B cell (primary cell): ENCODE measurements around the gene ACTL6A. TPM values are rescaled to one million over a fixed set of nuclear protein-coding genes. Genes with fewer than 3 reads are reported as not detected.
"Not testable (repeated sequence)": the region's sequence is repeated elsewhere in the genome, so short reads cannot be mapped to it uniquely, and the experiment has no call there.

ENCODE experiments used
- ATAC-seq: fragments of 200-7000 bp; cut with Tn5 transposase; one replicate; pipeline ENCODE4 v1.10.0; 2021; ENCODE audit warnings: low read depth, mild to moderate bottlenecking, moderate number of reproducible peaks, moderate library complexity
- CTCF ChIA-PET: fragments of 350-600 bp; sonication (Branson Sonifier 250); formaldehyde crosslinking; loops from one replicate; lab custom pipeline; 2021; ENCODE audit warnings: antibody characterized with exemption, inconsistent platforms; lab: Charles Lee
- POLR2A ChIA-PET: fragments of 350-600 bp; sonication (Branson Sonifier 250); formaldehyde crosslinking; loops from one replicate; lab custom pipeline; 2021; ENCODE audit warnings: antibody characterized with exemption; lab: Charles Lee
- DNase-seq: peaks from one replicate; pipeline ENCODE4 v3.0.0; 2013
- H2AFZ ChIP-seq: 2 replicates; pipeline ENCODE4 v1.6.1; 2012; ENCODE audit warnings: mild to moderate bottlenecking, low read depth, low read length; ENCODE audit not compliant: insufficient read depth, poor library complexity, severe bottlenecking
- H3K27ac ChIP-seq, 2 donors: 1 replicate in 1 of 2; 2 replicates in 1 of 2; pipeline ENCODE4 v1.5.1; 2012 to 2013; ENCODE audit warnings: low read length in 2 of 2, mild to moderate bottlenecking in 2 of 2, moderate library complexity in 1 of 2
- H3K27me3 ChIP-seq, 4 experiments: fragments of 200-600 bp in 1 of 4; sonication (generic) in 1 of 4; replicated peaks in 1 of 4; 1 replicate in 2 of 4; 2 replicates in 2 of 4; pipeline versions ENCODE4 v1.6.1 to v1.7.0; 2013 to 2016; ENCODE audit warnings: low read length in 3 of 4, mild to moderate bottlenecking in 2 of 4, mixed read lengths in 1 of 4, moderate library complexity in 1 of 4; ENCODE audit not compliant: insufficient read depth in 4 of 4, control insufficient read depth in 3 of 4; ENCODE audit errors: control extremely low read depth in 1 of 4
- H3K36me3 ChIP-seq, 2 experiments: replicated peaks in 1 of 2; 1 replicate in 1 of 2; 2 replicates in 1 of 2; pipeline versions ENCODE4 v1.6.1 to v1.7.1; 2013; ENCODE audit warnings: low read length in 1 of 2; ENCODE audit not compliant: insufficient read depth in 2 of 2, control insufficient read depth in 1 of 2; ENCODE audit errors: control extremely low read depth in 1 of 2, extremely low read depth in 1 of 2
- H3K4me1 ChIP-seq, 2 donors: fragments of 200-600 bp in 1 of 2; sonication (generic) in 1 of 2; 1 replicate in 1 of 2; 2 replicates in 1 of 2; pipeline versions ENCODE4 v1.5.1 to v1.6.1; 2013 to 2017; ENCODE audit warnings: low read length in 2 of 2; ENCODE audit not compliant: control insufficient read depth in 2 of 2, insufficient read depth in 2 of 2
- H3K4me2 ChIP-seq: replicated peaks from 2 replicates; pipeline ENCODE3; 2012; ENCODE audit warnings: mild to moderate bottlenecking, low read depth, low read length; ENCODE audit not compliant: poor library complexity, severe bottlenecking
- H3K4me3 ChIP-seq, 5 experiments: fragments of 200-600 bp in 1 of 5; sonication (generic) in 1 of 5; 1 replicate in 3 of 5; 2 replicates in 2 of 5; pipeline versions ENCODE4 v1.5.1 to v1.7.0; 2011 to 2016; ENCODE audit warnings: low read length in 4 of 5, mild to moderate bottlenecking in 4 of 5, low read depth in 2 of 5, control low read depth in 1 of 5, moderate library complexity in 1 of 5; ENCODE audit not compliant: insufficient read depth in 1 of 5; ENCODE audit errors: control extremely low read depth in 1 of 5, extremely low read depth in 1 of 5
- H3K79me2 ChIP-seq: fragments of 200-600 bp; sonication (generic); one replicate; pipeline ENCODE4 v1.6.0; 2016; ENCODE audit warnings: low read length; ENCODE audit not compliant: control insufficient read depth, insufficient read depth
- H3K9ac ChIP-seq: fragments of 200-600 bp; sonication (generic); 2 replicates; pipeline ENCODE4 v1.6.1; 2017; ENCODE audit warnings: mild to moderate bottlenecking, low read length, moderate library complexity
- H3K9me3 ChIP-seq, 3 donors: one replicate each; pipeline versions ENCODE4 v1.6.1 to v1.7.1; 2013; ENCODE audit warnings: low read length in 2 of 3; ENCODE audit not compliant: control insufficient read depth in 2 of 3, insufficient read depth in 1 of 3; ENCODE audit errors: control extremely low read depth in 1 of 3
- H4K20me1 ChIP-seq: 2 replicates; pipeline ENCODE4 v1.6.0; 2012; ENCODE audit warnings: mild to moderate bottlenecking, low read length; ENCODE audit not compliant: insufficient read depth, control insufficient read depth, poor library complexity, severe bottlenecking
- H3K27ac Mint-ChIP-seq: one replicate; pipeline ENCODE4 v1.8.0; 2021; ENCODE audit warnings: mixed read lengths
- H3K27me3 Mint-ChIP-seq: one replicate; pipeline ENCODE4 v1.8.0; 2021; ENCODE audit warnings: mixed read lengths
- H3K4me1 Mint-ChIP-seq: one replicate; pipeline ENCODE4 v1.8.0; 2021; ENCODE audit warnings: mixed read lengths
- H3K4me3 Mint-ChIP-seq: one replicate; pipeline ENCODE4 v1.8.0; 2021; ENCODE audit warnings: mixed read lengths
- H3K9me3 Mint-ChIP-seq: one replicate; pipeline ENCODE4 v1.8.0; 2022; ENCODE audit warnings: mixed read lengths; ENCODE audit not compliant: insufficient read depth
- WGBS: methylation state at CpG from one replicate; pipeline ENCODE4 v1.1.5; 2013; ENCODE audit warnings: missing lambda C conversion rate; ENCODE audit not compliant: insufficient coverage; 5-methylcytosine and 5-hydroxymethylcytosine counted together
- intact Hi-C: fragments of 100-400 bp; cut with micrococcal nuclease; formaldehyde crosslinking; loops from one replicate; pipeline ENCODE4 v1.10.0; 2022
- polyA plus RNA-seq: library from polyadenylated mRNA; depleted of rRNA; stranded (reverse); fragments of >200 nt; gene quantifications from 2 replicates; pipeline ENCODE4 v1.2.3, GENCODE V29; 2012
- total RNA-seq, 2 donors: library from RNA; stranded (reverse); fragments of 120-200 nt in 1 of 2; gene quantifications; 1 replicate in 1 of 2; 2 replicates in 1 of 2; pipeline versions ENCODE4 v1.2.3 to v1.2.4, GENCODE V29; 2013 to 2022
- TF ChIP-seq, protein P1 (sequence below): fragments of 200-600 bp; IDR thresholded peaks from one replicate; pipeline ENCODE4 v1.8.0; 2022; ENCODE audit warnings: antibody characterized with exemption, mild to moderate bottlenecking

The ACTL6A gene
- total and polyA plus RNA-seq, 2 donors (not counting 1 experiment from before 2014, with no cell fraction given), result 26.2 to 48.5 TPM

DNA sequence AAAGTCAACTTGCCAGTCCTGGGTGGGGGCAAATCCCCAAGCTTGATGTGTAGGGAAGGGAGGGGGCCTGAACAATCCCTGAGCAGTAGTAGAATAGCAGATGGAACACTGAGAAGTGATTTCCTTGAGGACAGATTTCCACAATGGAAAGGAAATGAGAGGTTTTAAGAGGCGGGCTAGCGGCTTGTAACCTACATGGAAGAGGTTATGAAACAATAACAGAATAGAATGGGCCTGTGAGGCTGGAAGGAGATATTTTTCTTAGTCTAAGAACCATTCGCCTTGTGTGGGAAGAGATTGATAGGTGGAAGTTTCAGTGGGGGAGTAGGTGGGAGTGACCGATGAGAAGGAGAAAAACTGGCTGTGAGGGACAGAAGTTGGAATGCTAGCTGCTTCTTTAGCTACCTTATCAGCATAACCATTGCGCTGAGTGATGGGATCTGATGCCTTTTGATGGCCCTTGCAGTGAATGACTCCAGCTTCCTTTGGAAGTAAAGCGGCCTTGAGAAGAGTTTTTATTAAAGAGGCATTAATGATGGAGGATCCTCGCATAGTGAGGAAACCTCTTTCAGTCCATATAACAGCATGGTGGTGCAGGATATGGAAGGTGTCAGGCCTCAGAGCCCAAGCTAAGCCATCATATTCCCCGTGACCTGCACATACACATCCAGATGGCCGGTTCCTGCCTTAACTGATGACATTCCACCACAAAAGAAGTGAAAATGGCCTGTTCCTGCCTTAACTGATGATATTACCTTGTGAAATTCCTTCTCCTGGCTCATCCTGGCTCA lies 46.1 kb upstream of the ACTL6A start:
- intact Hi-C loops, H3K4me3 Mint-ChIP-seq, H3K4me1 ChIP-seq, H3K4me2 ChIP-seq, H2AFZ ChIP-seq, H3K27ac ChIP-seq, H3K9me3 ChIP-seq, DNase-seq, H3K27ac Mint-ChIP-seq, H3K27me3 ChIP-seq, CTCF ChIA-PET, ATAC-seq, H3K9me3 Mint-ChIP-seq, H3K4me3 ChIP-seq, H3K79me2 ChIP-seq, H3K4me1 Mint-ChIP-seq, H3K9ac ChIP-seq, H4K20me1 ChIP-seq, POLR2A ChIA-PET, H3K36me3 ChIP-seq: not testable (repeated sequence)
- WGBS, result 90% methylated on average over 3 of the region's 9 CpGs
- H3K27me3 Mint-ChIP-seq, result peaks cover 13% of the 10 kb centered on the region

DNA sequence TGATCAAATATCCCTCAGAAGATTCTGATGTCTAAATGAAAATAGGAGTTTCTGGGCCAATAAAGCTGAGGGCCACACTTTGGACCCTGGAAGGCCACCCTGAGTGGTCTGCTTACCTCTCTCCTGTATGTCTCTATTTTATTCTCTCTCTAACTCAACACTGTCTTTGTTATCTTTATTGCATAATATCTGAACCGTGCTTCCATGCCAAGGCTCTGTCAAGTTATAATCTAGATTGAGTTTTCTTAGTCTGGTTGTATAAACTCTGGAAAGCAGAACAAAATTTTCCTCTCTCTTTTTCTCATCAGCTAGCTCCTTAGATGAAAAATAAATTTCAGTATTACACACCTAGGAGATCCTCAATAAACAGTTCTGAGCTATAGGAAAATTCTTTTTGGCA lies 36.2 kb upstream of the ACTL6A start:
- no peaks in the 10 kb centered on the region for H3K36me3 ChIP-seq
- H3K27me3 ChIP-seq, result peaks cover 0 to 3% (median 0%) of the 10 kb centered on the region in 4 experiments
- CTCF ChIA-PET, result no interaction called here
- no peak overlapping the region for H3K27ac ChIP-seq
- Mint-ChIP-seq H3K9me3 (no peaks in the 10 kb centered on the region), H3K27me3 (peaks cover 15% of the 10 kb centered on the region), H3K4me3 (no peak overlapping the region), H3K27ac (no peak overlapping the region), H3K4me1 (no peaks in the 10 kb centered on the region)
- no peak overlapping the region for H3K9ac ChIP-seq
- intact Hi-C loops, result no loop called here
- TF ChIP-seq, protein P1, sequence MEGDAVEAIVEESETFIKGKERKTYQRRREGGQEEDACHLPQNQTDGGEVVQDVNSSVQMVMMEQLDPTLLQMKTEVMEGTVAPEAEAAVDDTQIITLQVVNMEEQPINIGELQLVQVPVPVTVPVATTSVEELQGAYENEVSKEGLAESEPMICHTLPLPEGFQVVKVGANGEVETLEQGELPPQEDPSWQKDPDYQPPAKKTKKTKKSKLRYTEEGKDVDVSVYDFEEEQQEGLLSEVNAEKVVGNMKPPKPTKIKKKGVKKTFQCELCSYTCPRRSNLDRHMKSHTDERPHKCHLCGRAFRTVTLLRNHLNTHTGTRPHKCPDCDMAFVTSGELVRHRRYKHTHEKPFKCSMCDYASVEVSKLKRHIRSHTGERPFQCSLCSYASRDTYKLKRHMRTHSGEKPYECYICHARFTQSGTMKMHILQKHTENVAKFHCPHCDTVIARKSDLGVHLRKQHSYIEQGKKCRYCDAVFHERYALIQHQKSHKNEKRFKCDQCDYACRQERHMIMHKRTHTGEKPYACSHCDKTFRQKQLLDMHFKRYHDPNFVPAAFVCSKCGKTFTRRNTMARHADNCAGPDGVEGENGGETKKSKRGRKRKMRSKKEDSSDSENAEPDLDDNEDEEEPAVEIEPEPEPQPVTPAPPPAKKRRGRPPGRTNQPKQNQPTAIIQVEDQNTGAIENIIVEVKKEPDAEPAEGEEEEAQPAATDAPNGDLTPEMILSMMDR, result no peak
- H3K79me2 ChIP-seq, result no peaks in the 10 kb centered on the region
- no peak overlapping the region for H3K4me2 ChIP-seq
- no peaks in the 10 kb centered on the region for H4K20me1 ChIP-seq
- DNase-seq (no peak), ATAC-seq (no peak)
- no peak overlapping the region for H2AFZ ChIP-seq
- no peaks in the 10 kb centered on the region for H3K9me3 ChIP-seq
- WGBS, result no CpG with 5 or more reads among the region's 1 CpG
- H3K4me3 ChIP-seq, result no peak overlapping the region
- no peaks in the 10 kb centered on the region for H3K4me1 ChIP-seq
- POLR2A ChIA-PET, result no interaction called here
